SJSA1 (cell line): ENCODE data around the gene EME1. TPM values are rescaled to one million over a fixed set of nuclear protein-coding genes. Genes with fewer than 3 reads are reported as not detected.

ENCODE experiments used
- DNase-seq, 2 experiments: peaks; one replicate each; pipeline ENCODE4 v3.0.0-alpha.2; 2015 to 2020; ENCODE audit warnings: low spot score in 2 of 2, low read depth in 1 of 2
- H3K27ac ChIP-seq: fragments of 250-450 bp; sonication (Bioruptor Pico); 2 replicates; pipeline ENCODE4 v1.5.1; 2020; ENCODE audit warnings: mild to moderate bottlenecking, moderate library complexity
- H3K27me3 ChIP-seq: fragments of 250-450 bp; sonication (Bioruptor Pico); replicated peaks from 2 replicates; pipeline ENCODE4 v1.5.1; 2020; ENCODE audit warnings: mild to moderate bottlenecking, moderate library complexity
- H3K36me3 ChIP-seq: fragments of 250-450 bp; sonication (Bioruptor Pico); 2 replicates; pipeline ENCODE4 v1.5.1; 2020; ENCODE audit warnings: mild to moderate bottlenecking
- H3K4me1 ChIP-seq: fragments of 250-450 bp; sonication (Bioruptor Pico); replicated peaks from 2 replicates; pipeline ENCODE4 v1.6.1; 2021; ENCODE audit warnings: mild to moderate bottlenecking
- H3K4me3 ChIP-seq: fragments of 250-450 bp; sonication (Bioruptor Pico); 2 replicates; pipeline ENCODE4 v1.5.1; 2020; ENCODE audit warnings: mild to moderate bottlenecking
- H3K9me3 ChIP-seq: fragments of 250-450 bp; sonication (Bioruptor Pico); replicated peaks from 2 replicates; pipeline ENCODE4 v1.5.1; 2020; ENCODE audit warnings: mild to moderate bottlenecking
- total RNA-seq: library from RNA; depleted of rRNA; stranded (reverse); fragments of >200 nt; shearing (Covaris generic); gene quantifications from 2 replicates; pipeline ENCODE4 v1.2.3, GENCODE V29; 2014

EME1 gene
- total RNA-seq, 1 experiment from 2014 or later, result 24.1 TPM

DNA sequence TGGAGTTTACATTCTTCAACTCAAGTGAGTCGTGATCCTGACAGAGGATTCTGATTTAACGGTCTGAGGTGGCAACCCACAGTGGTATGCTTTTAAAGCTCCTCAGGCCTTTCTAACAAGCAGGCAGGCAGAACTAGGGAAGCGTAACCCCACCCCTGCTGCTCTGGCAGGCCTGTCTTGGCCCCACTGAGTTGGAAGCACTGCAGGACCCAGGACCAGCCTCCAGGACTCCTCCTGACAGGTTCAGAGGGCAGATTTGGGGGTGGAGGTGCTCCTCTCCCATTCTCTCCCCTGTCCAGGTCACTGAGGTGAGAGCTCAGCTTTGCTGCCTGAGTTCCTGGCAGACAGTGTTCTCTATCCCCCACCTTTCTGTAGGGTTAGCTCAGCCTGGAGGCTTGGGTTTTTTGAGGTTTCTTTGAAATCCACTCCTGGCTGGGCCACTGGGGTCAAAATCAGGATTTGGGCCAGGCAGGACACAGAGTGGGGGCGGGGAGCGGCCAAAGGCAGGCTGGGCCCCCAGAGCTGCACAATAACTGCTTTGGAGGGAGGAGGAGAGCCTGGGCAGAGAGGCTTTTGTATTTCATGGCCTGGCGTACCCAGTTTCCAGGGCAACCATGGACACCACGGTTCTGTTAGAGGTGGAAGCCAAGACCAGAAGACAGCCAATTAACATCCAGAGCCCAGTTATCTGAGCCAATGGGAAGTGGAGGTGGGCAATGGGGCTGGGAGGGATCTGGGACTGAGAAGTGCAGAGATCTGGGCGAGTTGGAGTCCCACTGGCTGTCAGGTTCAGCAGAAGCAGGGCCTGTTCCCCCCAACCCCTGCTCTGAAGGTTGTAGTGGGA lies 9.6 kb upstream of the EME1 start:
- H3K9me3 ChIP-seq, result no peaks in the 10 kb centered on the region
- no peaks in the 10 kb centered on the region for H3K27me3 ChIP-seq
- H3K36me3 ChIP-seq, result peaks cover 76% of the 10 kb centered on the region
- no peak overlapping the region for H3K4me3 ChIP-seq
- peak; percentile 33 to 55 for DNase-seq
- H3K27ac ChIP-seq, result no peak overlapping the region
- peaks cover 9% of the 10 kb centered on the region; the same call in 1 of the 2 replicates for H3K4me1 ChIP-seq

DNA sequence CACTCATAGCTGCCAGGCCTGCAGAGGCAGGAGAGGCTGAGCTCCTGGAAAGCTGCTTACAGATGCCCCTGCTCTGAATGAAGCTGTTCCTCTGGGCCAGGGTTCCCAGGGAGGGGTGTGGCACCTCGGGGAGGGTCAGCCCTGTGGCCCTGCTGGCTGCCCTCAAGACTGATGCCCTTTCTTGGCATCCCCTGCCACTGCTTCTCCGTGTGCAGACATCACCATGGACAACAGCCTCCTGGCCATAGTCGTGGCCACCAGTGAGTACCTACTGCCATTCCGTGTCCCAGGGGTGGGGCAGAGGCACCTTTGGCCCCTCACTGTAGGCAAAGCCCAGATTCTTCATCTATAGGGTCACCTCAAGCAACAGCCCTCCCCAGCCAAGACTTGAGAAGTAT lies 9.0 kb upstream of the EME1 start:
- no peaks in the 10 kb centered on the region for H3K27me3 ChIP-seq
- no peak for DNase-seq
- H3K4me1 ChIP-seq, result peaks cover 9% of the 10 kb centered on the region; the same call in 1 of the 2 replicates
- peaks cover 76% of the 10 kb centered on the region for H3K36me3 ChIP-seq
- no peak overlapping the region for H3K4me3 ChIP-seq
- H3K9me3 ChIP-seq, result no peaks in the 10 kb centered on the region
- no peak overlapping the region for H3K27ac ChIP-seq

GRCh38 chr17:50364715-50365114 lies 8.3 kb upstream of the EME1 start:
- Histone ChIP-seq H3K4me1 (peaks cover 9% of the 10 kb centered on the region; the same call in 1 of the 2 replicates), H3K4me3 (no peak overlapping the region), H3K27ac (no peak overlapping the region), H3K36me3 (peaks cover 76% of the 10 kb centered on the region), H3K9me3 (no peaks in the 10 kb centered on the region), H3K27me3 (no peaks in the 10 kb centered on the region)
- DNase-seq, result no peak

GRCh38 chr17:50365165-50365564 lies 7.9 kb upstream of the EME1 start:
- H3K4me3 ChIP-seq, result no peak overlapping the region
- no peaks in the 10 kb centered on the region for H3K27me3 ChIP-seq
- no peak overlapping the region for H3K27ac ChIP-seq
- H3K36me3 ChIP-seq, result peaks cover 76% of the 10 kb centered on the region
- no peaks in the 10 kb centered on the region for H3K9me3 ChIP-seq
- DNase-seq, result no peak
- peaks cover 9% of the 10 kb centered on the region; the same call in 1 of the 2 replicates for H3K4me1 ChIP-seq

- Histone ChIP-seq H3K4me3 (no peak overlapping the region), H3K27me3 (no peaks in the 10 kb centered on the region), H3K9me3 (no peaks in the 10 kb centered on the region), H3K27ac (no peak overlapping the region), H3K36me3 (peaks cover 78% of the 10 kb centered on the region), H3K4me1 (peaks cover 9% of the 10 kb centered on the region; the same call in 1 of the 2 replicates)
- DNase-seq, result no peak
Measured at GRCh38 chr17:50365649-50366393, 7.2 kb upstream of the EME1 start.

DNA sequence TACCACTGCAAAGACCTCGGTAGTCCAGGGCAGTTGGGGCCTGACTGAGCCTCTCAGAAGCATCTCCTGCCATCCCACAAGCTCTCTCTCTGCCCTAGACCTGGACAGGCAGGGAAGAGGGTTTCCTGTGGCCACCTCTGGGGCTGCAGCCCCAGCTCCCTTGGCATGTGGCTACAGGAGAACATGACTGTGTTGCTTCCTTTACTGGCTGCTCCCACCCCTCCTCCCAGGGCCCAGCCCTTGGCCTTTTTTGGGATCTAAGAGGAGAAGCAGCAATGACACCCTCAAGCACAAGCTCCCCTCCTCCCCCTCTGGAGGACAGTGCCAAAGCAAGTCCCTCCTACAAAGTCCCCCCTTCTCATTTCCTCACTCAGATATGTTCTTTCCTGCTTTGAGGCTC lies 5.6 kb upstream of the EME1 start:
- Histone ChIP-seq H3K27ac (no peak overlapping the region), H3K36me3 (peaks cover 78% of the 10 kb centered on the region), H3K27me3 (no peaks in the 10 kb centered on the region), H3K4me3 (no peak overlapping the region), H3K4me1 (peaks cover 17% of the 10 kb centered on the region), H3K9me3 (no peaks in the 10 kb centered on the region)
- DNase-seq, result no peak

- H3K4me1 ChIP-seq, result peaks cover 13% of the 10 kb centered on the region
- H3K27me3 ChIP-seq, result no peaks in the 10 kb centered on the region
- peaks cover 77% of the 10 kb centered on the region for H3K36me3 ChIP-seq
- no peak overlapping the region for H3K27ac ChIP-seq
- H3K9me3 ChIP-seq, result no peaks in the 10 kb centered on the region
- DNase-seq, result no peak
- H3K4me3 ChIP-seq, result no peak overlapping the region
Measured at GRCh38 chr17:50370052-50370451, 3.0 kb upstream of the EME1 start.

GRCh38 chr17:50371526-50371925 lies 1.5 kb upstream of the EME1 start:
- peaks cover 69% of the 10 kb centered on the region for H3K36me3 ChIP-seq
- H3K4me1 ChIP-seq, result peaks cover 13% of the 10 kb centered on the region
- no peak for DNase-seq
- no peaks in the 10 kb centered on the region for H3K27me3 ChIP-seq
- no peak overlapping the region for H3K4me3 ChIP-seq
- no peak overlapping the region for H3K27ac ChIP-seq
- H3K9me3 ChIP-seq, result no peaks in the 10 kb centered on the region

- Histone ChIP-seq H3K27ac (peak overlapping the region; percentile 93), H3K4me1 (peaks cover 13% of the 10 kb centered on the region), H3K36me3 (peaks cover 66% of the 10 kb centered on the region)
Measured at GRCh38 chr17:50372222-50372757, 739 bp upstream of the EME1 start.

GRCh38 chr17:50373705-50374104 lies 676 bp downstream of the EME1 start:
- H3K27ac ChIP-seq, result peak overlapping the region; percentile 93
- peaks cover 58% of the 10 kb centered on the region for H3K36me3 ChIP-seq
- no peaks in the 10 kb centered on the region for H3K27me3 ChIP-seq
- peaks cover 22% of the 10 kb centered on the region for H3K4me1 ChIP-seq
- H3K9me3 ChIP-seq, result no peaks in the 10 kb centered on the region
- no peak for DNase-seq
- peak overlapping the region; percentile 84 for H3K4me3 ChIP-seq

More at GRCh38 chr17:50372222-50372757, 739 bp upstream of the EME1 start:
- Histone ChIP-seq H3K4me3 (peak overlapping the region; percentile 84), H3K9me3 (no peaks in the 10 kb centered on the region), H3K27me3 (no peaks in the 10 kb centered on the region)
- DNase-seq, result no peak

- Histone ChIP-seq H3K4me3 (no peak overlapping the region), H3K4me1 (peaks cover 23% of the 10 kb centered on the region), H3K9me3 (no peaks in the 10 kb centered on the region), H3K27me3 (no peaks in the 10 kb centered on the region), H3K36me3 (peaks cover 59% of the 10 kb centered on the region), H3K27ac (no peak overlapping the region)
- DNase-seq, result no peak
Measured at GRCh38 chr17:50375858-50376538, 3.0 kb downstream of the EME1 start.

GRCh38 chr17:50379351-50380132 lies 6.5 kb downstream of the EME1 start:
- Histone ChIP-seq H3K4me3 (no peak overlapping the region), H3K36me3 (peaks cover 78% of the 10 kb centered on the region), H3K27me3 (no peaks in the 10 kb centered on the region), H3K4me1 (peaks cover 10% of the 10 kb centered on the region), H3K27ac (no peak overlapping the region), H3K9me3 (no peaks in the 10 kb centered on the region)
- DNase-seq, result no peak
